Activated naive CD4-positive, alpha-beta T cell treated with anti-CD3 and anti-CD28 coated beads, Interleukin-2, amount 50 U/mL, for 24 hours (primary cell): ENCODE measurements around the gene FOSL1.

Source experiments
- H3K27ac Mint-ChIP-seq: one replicate; pipeline ENCODE4 v1.8.0; 2021; ENCODE audit warnings: mild to moderate bottlenecking, mixed read lengths
- H3K27me3 Mint-ChIP-seq: one replicate; pipeline ENCODE4 v1.8.0; 2021; ENCODE audit warnings: mixed read lengths
- H3K36me3 Mint-ChIP-seq: one replicate; pipeline ENCODE4 v1.8.0; 2021; ENCODE audit warnings: mixed read lengths
- H3K4me1 Mint-ChIP-seq: one replicate; pipeline ENCODE4 v1.8.0; 2021; ENCODE audit warnings: mixed read lengths
- H3K4me3 Mint-ChIP-seq: one replicate; pipeline ENCODE4 v1.8.0; 2021; ENCODE audit warnings: mild to moderate bottlenecking, mixed read lengths
- H3K9me3 Mint-ChIP-seq: one replicate; pipeline ENCODE4 v1.8.0; 2021; ENCODE audit warnings: mixed read lengths

FOSL1 gene

DNA sequence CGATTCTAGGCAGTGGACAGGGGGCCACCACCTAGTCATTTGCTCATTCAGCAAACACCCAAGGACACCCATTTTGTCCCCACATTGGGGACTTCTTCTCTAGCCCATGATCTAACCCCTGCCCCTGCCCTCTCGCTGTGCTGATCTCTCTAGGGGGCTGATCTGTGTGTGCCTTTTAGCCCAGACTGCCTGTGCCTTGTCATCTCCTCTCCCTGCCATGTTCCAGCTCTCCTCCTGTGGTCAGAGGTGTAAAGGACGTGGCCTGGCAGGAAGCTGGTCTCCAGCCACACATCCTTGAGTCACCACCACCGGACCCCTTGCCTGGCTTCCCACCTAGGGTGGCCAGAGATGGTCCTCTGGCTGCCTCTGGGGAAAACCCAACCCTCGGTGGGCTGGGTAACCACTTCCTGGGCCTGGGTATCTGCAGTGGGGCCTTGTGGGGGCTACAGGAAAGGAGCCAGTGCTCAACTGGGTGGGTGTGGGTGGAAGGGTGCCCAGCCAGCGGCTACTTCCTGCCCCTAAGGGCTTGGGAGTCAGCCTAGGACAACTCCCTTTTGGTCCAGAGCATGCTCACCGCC, 19.3 kb downstream of the FOSL1 start:
- H3K36me3 Mint-ChIP-seq: peaks cover 4% of the 10 kb centered on the region
- H3K9me3 Mint-ChIP-seq: no peaks in the 10 kb centered on the region
- H3K4me1 Mint-ChIP-seq: peaks cover 47% of the 10 kb centered on the region
- peak overlapping the region; percentile 53 for H3K4me3 Mint-ChIP-seq
- peak overlapping the region; percentile 82 for H3K27ac Mint-ChIP-seq
- H3K27me3 Mint-ChIP-seq: no peaks in the 10 kb centered on the region

DNA sequence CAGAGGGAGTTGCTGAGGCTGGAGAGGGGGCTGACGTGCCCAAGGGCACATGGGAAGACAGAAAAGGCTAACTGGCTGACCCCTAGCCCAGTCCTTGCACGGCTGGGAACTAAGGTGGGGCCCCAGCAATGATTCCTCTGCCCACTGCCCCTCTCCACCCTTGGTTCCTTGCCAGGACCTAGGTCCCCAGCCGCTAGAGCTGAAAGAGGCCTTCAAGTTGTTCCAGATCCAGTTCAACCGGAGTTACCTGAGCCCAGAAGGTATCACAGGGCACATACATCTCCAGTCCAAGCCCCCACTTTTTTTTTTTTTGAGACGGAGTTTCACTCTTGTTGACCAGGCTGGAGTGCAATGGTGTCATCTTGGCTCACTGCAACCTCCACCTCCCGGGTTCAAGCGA, 20.2 kb downstream of the FOSL1 start:
- peak overlapping the region; percentile 58 for H3K4me3 Mint-ChIP-seq
- peaks cover 4% of the 10 kb centered on the region for H3K36me3 Mint-ChIP-seq
- no peaks in the 10 kb centered on the region for H3K9me3 Mint-ChIP-seq
- peaks cover 47% of the 10 kb centered on the region for H3K4me1 Mint-ChIP-seq
- H3K27me3 Mint-ChIP-seq: no peaks in the 10 kb centered on the region
- peak overlapping the region; percentile 35 for H3K27ac Mint-ChIP-seq

DNA sequence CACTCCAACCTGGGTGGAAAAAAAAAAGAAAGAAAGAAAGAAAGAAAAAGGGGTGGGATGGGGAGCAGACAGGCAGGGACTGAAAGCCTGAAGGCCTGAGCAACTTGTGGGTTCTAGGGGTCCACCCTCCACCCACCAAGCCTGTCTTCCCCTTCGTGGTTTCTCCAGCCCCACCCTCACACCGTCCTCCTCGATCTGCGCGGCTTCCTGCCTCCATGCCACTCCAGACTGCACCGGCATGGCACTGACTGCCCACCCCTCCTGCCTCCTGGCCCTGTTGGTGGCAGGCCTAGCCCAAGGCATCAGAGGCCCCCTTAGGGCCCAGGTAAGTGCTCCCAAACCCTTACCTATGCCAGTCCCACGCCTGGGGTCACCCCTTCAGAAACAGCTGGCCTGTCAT, 20.6 kb downstream of the FOSL1 start, which contains the start of gene CTSW:
TSS of gene CTSW (plus strand) at position 221 of the 400 bp plus-strand sequence. CDS start at position 239, 18 bp downstream.
- H3K27ac Mint-ChIP-seq: peak within 1 kb of the TSS; percentile 82
- H3K27me3 Mint-ChIP-seq: no peaks in the 10 kb centered on the region
- peaks cover 2% of the 10 kb centered on the region for H3K36me3 Mint-ChIP-seq
- peak within 1 kb of the TSS; percentile 58 for H3K4me3 Mint-ChIP-seq
- no peaks in the 10 kb centered on the region for H3K9me3 Mint-ChIP-seq
- H3K4me1 Mint-ChIP-seq: peaks cover 44% of the 10 kb centered on the region

DNA sequence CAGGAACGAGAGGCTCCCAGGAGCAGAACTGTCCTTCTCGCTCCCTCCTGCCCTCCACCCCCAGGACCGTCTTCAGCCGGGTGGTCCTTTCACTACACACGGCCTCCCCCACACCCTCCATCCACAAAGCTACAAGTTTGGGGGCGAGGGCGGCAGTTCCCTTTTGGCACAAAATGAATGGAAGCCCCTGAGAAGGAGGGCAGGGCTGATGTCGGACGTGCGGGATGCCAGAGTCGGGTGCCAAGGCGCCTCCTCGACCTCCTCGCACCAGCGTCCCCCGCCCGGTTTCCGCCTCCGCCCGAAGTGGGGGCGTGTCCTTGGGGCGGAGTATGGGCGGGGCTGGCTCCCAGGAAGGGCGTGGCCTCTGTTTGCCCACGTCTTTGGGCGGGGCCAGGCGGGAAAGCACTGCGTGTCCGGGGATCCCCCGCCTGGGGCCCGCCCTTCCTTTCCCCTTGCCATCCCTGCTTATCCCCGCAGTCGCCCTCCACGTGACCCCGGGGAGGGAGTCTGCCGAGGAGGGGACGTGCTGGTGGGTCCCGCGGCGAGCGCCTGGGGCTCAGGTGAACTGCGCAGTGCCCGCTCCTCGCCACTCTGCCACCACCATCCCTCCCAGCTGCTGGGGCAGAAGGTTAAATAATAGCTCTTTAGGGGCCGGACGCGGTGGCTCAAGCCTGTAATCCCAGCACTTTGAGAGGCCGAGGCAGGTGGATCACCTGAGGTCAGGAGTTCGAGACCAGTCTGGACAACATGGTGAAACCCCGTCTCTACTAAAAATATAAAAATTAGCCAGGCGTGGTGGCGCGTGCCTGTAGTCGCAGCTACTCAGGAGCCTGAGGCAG, 26.7 kb downstream of the FOSL1 start:
- Mint-ChIP-seq H3K4me3 (peak overlapping the region; percentile 92), H3K4me1 (peaks cover 23% of the 10 kb centered on the region), H3K27ac (peak overlapping the region; percentile 91), H3K27me3 (no peaks in the 10 kb centered on the region), H3K9me3 (no peaks in the 10 kb centered on the region), H3K36me3 (no peaks in the 10 kb centered on the region)

DNA sequence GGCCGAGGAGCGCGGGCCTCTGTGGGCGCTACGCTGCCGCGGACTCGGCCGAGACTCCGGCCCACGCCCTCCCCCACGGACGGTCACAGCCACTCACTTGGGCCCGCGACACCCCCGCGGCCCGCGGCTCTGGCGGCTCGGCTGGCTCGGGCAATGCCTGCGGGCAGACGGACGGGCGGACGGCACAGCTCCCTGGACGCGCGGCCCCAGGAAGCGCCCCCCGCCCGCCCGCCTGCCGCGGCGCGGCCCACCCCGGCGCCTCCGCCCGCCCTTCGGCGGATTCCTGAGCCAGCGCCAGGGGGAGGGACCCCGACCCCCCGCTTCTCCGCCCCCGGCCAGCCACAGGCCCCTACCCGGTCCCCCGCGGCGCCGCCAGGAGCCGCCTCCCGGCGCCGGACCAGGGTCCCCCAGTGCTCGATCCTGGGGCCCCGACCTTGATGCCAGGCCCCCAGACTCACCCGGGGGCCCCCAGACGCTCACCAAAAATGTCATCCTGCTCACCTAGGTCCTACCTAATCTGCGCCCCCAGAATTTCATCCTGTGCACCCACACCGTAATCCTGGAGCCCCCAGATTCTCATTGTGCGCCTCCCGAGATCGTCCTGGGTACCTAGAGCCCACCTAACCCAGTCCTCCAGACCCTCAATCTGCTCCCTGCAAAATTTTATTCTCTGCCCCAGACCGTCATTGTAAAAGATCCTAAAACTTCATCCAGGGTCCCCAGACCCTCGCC, 27.4 kb downstream of the FOSL1 start, which contains the start of gene EFEMP2:
TSS of gene EFEMP2 (minus strand) at position 215 of the 732 bp plus-strand sequence. CDS start 446 bp downstream, outside the sequence.
- Mint-ChIP-seq H3K4me1 (peaks cover 18% of the 10 kb centered on the region), H3K27me3 (no peaks in the 10 kb centered on the region), H3K36me3 (no peaks in the 10 kb centered on the region), H3K9me3 (no peaks in the 10 kb centered on the region), H3K27ac (peak within 1 kb of the TSS; percentile 91), H3K4me3 (peak within 1 kb of the TSS; percentile 92)

DNA sequence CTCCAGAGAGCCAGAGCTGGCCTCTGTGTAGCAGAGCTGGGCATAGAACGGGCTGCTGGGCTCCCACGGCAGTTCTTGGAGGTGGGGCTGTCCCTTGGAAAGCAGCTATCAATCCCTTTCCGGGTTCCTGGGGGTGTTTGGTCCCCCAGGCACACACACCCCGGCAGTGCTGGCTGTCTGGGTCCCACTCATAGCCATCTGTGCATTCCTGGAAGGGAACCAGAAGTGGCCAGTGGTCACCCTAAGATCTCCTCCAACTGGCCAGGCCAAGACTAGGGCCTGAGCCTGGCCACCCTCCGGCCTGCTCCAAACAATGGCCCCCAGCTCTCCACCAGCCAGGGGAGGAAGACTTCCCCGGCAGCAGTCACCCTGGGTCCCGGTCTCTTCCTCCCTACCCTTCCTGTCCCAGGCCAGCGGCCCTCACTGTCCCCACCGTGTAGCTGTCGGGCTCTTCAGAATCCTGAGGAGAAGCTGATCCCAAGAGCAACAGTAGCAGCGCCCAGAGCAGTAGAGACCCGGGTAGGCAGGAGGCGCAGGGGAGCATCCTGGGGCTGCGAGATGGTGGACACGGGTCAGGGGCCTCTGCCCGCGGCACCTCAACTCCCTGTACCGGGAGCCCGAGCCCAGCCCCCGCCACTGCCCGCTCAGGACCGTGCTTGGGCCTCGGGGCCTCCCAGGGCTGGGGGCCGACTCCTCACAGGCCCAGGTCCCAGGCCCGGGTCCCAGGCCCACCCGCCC, 28.2 kb downstream of the FOSL1 start:
- no peaks in the 10 kb centered on the region for H3K9me3 Mint-ChIP-seq
- no peak overlapping the region for H3K27ac Mint-ChIP-seq
- H3K27me3 Mint-ChIP-seq: no peaks in the 10 kb centered on the region
- peak overlapping the region; percentile 11 for H3K4me3 Mint-ChIP-seq
- no peaks in the 10 kb centered on the region for H3K36me3 Mint-ChIP-seq
- H3K4me1 Mint-ChIP-seq: peaks cover 18% of the 10 kb centered on the region

DNA sequence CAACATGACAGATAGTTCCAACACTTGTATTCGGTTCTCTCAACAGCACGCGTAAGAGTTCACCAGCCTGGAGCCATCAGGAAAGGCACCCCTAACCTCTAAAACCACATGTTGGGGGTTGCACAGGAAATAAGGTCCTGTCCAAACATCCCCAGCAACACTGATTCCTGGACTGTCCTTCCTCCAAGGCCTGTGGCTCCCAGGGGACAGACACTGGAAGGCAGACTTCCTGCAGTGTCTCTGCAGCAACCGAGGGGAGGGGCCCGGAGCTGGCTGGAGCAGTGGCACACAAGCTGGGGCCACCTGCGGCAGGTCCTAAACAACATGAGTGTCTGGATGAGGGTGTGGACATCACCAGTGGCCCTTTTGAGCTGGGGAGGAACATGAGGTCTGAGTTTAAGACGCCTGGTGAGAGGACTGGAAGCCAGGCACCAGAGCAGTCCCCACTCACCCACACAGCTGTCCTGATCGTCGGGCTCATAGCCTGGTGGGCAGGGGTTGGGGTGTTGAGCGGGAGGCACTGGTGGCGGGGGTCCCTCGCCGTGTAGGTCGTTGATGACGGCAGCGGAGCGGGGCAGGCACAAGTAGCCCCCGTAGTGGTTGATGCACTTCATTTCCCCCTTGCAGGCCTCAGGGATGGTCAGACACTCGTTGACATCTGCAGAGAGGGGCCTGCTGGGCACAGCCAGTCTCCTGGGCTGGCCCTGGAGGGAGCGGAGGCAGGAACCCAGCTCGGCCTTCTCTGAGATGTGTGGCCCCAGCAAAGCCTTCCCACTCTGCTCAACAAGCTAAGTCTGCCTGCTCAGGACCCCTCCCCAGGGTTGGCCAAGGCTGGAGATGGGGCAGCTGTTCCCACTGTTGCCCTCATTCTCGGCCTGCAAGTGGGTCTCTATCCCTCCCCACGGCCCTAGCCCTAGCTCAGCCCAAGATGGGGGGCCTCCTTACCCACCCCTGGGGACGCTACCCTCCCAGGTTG, 29.2 kb downstream of the FOSL1 start:
- no peaks in the 10 kb centered on the region for H3K36me3 Mint-ChIP-seq
- H3K4me1 Mint-ChIP-seq: peaks cover 14% of the 10 kb centered on the region
- H3K4me3 Mint-ChIP-seq: peak overlapping the region; percentile 33
- no peak overlapping the region for H3K27ac Mint-ChIP-seq
- no peaks in the 10 kb centered on the region for H3K27me3 Mint-ChIP-seq
- H3K9me3 Mint-ChIP-seq: no peaks in the 10 kb centered on the region

DNA sequence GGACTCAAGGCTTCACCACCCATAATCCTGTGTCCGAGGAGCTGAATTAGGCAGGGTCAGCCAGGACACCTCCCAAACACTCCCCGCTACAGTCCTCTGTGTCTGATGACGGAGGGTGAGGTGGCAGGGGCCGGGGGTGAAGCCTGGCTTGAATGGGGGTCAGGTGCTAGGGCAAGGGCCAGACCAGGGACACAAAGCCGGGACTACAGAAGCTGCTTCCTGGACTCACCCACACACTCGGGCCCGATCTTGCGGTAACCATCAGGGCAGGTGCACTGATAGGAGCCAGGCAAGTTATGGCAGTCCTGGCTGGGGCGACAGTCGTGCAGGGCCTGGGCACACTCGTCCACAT, 29.9 kb downstream of the FOSL1 start:
- Mint-ChIP-seq H3K4me3 (peak overlapping the region; percentile 33), H3K9me3 (no peaks in the 10 kb centered on the region), H3K4me1 (peaks cover 14% of the 10 kb centered on the region), H3K36me3 (no peaks in the 10 kb centered on the region), H3K27me3 (no peaks in the 10 kb centered on the region), H3K27ac (no peak overlapping the region)

DNA sequence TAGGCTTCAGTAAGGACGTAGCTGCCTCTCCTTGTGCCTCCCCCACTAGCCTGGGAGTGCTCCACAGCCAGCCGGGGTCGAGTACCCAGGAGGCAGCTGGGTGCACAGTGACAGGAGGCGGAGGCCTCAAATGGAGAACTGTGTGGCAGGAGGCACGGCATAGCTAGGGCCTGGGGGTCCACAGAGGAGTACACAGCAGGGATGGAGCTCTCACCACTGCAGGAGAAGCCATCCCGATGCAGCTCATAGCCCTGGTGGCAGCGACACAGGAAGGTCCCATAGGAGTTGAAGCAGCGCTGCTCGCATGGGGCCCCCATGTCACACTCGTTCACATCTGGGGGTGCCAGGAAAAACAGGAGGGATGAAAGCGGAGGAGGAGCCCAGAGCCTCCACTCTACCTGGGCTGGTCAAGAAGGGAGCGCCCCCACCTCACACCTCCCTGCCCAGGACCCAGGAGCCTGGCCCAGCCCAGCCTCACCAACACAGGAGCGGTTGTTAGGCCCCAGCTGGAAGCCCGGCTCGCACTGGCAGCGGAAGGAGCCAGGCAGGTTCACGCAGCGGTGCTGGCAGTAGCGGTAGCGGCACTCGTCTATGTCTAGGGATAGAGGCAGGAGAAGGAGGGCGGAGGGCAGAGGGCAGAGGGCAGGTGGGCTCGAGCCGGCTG, 30.4 kb downstream of the FOSL1 start:
- Mint-ChIP-seq H3K36me3 (no peaks in the 10 kb centered on the region), H3K27me3 (no peaks in the 10 kb centered on the region), H3K9me3 (no peaks in the 10 kb centered on the region), H3K4me3 (peak overlapping the region; percentile 15), H3K27ac (peak overlapping the region; percentile 77), H3K4me1 (peaks cover 14% of the 10 kb centered on the region)

DNA sequence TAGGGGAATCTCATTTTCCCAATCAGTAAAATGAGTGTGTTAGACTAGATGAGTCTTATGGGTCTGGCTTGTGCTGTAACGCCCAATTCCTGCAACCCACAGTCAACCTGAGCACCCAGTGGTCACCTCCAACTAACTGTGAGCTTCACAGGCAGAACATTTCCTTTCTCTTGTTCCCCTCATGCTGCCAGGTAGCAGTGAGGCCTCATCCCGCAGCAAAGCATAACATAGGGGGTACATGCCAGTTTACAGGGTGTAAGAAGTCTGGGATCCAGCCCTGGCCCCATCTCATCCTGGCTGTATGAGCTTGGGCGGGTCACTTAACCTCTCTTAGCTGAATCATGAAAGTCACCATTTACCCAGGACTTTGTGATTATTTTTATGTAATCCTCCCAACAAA, 31.3 kb downstream of the FOSL1 start:
- no peaks in the 10 kb centered on the region for H3K9me3 Mint-ChIP-seq
- peaks cover 14% of the 10 kb centered on the region for H3K4me1 Mint-ChIP-seq
- H3K4me3 Mint-ChIP-seq: no peak overlapping the region
- H3K36me3 Mint-ChIP-seq: no peaks in the 10 kb centered on the region
- no peaks in the 10 kb centered on the region for H3K27me3 Mint-ChIP-seq
- no peak overlapping the region for H3K27ac Mint-ChIP-seq

DNA sequence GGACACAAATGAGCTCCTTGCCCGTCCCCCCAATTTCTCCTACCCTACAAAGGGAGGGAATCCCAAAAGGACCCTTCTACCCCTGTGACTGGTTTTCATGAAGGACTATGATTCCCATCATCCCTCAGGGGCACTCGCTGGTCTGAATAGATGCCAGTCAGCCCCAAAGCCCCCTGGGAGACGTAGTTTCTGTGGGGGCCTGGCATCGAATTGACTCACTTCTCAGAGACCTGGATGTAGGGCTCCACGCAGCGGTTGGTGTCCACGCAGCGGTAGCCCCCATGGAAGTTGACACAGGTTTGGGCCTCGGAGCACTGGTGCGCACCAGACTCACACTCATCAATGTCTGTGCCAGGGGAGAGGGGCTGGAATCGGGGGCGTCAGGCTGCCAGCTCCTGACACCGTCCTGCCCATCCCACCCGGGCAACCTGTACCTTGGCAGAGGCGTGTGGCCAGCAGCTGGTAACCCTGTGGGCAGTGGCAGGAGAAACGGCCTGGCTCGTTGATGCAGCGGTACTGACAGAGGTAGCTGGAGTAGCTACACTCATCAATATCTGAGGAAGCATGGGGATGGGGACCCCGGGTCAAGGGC, 32.0 kb downstream of the FOSL1 start:
- Mint-ChIP-seq H3K4me3 (no peak overlapping the region), H3K27ac (no peak overlapping the region), H3K4me1 (peaks cover 10% of the 10 kb centered on the region), H3K36me3 (no peaks in the 10 kb centered on the region), H3K9me3 (no peaks in the 10 kb centered on the region), H3K27me3 (no peaks in the 10 kb centered on the region)

DNA sequence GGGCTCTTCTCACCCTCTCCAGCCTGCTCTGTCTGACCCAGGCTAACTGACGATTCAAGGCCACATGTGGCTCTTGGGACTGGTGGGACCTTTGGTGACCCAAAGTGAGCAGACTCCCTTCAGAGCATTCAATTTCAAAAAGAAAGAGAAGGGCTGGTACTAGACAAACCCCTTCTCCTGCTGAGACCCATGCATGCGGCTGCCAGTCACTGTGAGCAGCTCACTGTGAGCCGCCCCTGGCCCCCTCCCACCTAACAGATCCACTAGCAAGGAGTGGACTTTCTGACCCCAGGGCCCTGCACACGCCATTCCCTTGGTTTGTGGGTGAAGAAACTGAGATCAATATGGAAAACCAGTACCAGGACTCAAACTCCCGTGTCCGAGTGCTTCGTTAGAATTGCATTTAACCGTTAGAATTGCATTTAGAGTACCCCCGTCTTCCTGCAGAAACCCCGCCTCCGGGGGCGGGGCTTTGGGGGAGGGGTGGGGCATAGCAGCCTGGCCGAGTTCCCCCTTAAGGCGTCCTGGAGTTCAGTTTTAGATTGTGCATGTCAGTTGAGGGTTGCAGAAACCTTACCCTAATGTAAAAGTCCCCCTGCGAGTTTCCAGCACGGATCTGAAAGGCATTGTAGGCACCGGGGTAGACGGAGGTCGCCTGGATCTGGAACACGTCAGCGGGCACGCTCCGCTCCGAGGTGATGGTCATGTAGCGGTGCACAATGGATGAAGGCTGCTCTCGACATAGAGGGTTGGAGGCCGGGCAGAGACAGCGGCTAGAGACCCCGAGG, 32.7 kb downstream of the FOSL1 start:
- H3K27ac Mint-ChIP-seq: peak overlapping the region; percentile 46
- peaks cover 12% of the 10 kb centered on the region for H3K4me1 Mint-ChIP-seq
- no peak overlapping the region for H3K4me3 Mint-ChIP-seq
- no peaks in the 10 kb centered on the region for H3K9me3 Mint-ChIP-seq
- peaks cover 4% of the 10 kb centered on the region for H3K36me3 Mint-ChIP-seq
- no peaks in the 10 kb centered on the region for H3K27me3 Mint-ChIP-seq
